GM12865 (cell line): ENCODE data around the gene SULT1A3.
"Not testable (repeated sequence)": the region's sequence is repeated elsewhere in the genome, so short reads cannot be mapped to it uniquely, and the experiment has no call there.

Experiments
- DNase-seq: peaks from one replicate; pipeline ENCODE4 v3.0.0; 2010; ENCODE audit warnings: low read depth
- H3K4me3 ChIP-seq: 2 replicates; pipeline ENCODE4 v1.5.1; 2011; ENCODE audit warnings: mild to moderate bottlenecking, low read depth, low read length, control low read depth
- TF ChIP-seq, protein P1 (sequence below): IDR thresholded peaks from 2 replicates; pipeline ENCODE4 v1.5.1; 2011; ENCODE audit warnings: low read length, control low read depth, low read depth, inconsistent platforms; ENCODE audit not compliant: insufficient read depth; ENCODE audit errors: missing control alignments

SULT1A3 gene

GRCh38 chr16:30173054-30173453 is 26.0 kb upstream of the SULT1A3 start:
- TF ChIP-seq, protein P1, sequence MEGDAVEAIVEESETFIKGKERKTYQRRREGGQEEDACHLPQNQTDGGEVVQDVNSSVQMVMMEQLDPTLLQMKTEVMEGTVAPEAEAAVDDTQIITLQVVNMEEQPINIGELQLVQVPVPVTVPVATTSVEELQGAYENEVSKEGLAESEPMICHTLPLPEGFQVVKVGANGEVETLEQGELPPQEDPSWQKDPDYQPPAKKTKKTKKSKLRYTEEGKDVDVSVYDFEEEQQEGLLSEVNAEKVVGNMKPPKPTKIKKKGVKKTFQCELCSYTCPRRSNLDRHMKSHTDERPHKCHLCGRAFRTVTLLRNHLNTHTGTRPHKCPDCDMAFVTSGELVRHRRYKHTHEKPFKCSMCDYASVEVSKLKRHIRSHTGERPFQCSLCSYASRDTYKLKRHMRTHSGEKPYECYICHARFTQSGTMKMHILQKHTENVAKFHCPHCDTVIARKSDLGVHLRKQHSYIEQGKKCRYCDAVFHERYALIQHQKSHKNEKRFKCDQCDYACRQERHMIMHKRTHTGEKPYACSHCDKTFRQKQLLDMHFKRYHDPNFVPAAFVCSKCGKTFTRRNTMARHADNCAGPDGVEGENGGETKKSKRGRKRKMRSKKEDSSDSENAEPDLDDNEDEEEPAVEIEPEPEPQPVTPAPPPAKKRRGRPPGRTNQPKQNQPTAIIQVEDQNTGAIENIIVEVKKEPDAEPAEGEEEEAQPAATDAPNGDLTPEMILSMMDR = no peak
- no peak overlapping the region for H3K4me3 ChIP-seq
- DNase-seq = no peak

DNA sequence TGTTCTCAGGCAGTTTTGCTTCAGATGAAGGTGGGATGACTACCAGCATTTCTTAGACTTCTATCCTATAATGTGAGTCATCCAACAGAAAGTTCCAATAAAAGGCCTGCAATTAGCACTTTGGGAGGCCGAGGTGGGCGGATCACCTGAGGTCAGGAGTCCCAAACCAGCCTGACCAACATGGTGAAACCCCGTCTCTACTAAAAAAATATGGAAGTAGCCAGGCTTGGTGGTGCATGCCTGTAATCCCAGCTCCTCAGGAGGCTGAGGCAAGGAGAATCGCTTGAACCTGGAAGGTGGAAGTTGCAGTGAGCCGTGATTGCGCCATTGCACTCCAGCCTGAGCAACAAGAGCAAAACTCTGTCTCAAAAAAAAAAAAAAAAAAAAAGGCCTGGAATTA is 22.2 kb upstream of the SULT1A3 start:
- not testable (repeated sequence) for H3K4me3 ChIP-seq, DNase-seq

DNA sequence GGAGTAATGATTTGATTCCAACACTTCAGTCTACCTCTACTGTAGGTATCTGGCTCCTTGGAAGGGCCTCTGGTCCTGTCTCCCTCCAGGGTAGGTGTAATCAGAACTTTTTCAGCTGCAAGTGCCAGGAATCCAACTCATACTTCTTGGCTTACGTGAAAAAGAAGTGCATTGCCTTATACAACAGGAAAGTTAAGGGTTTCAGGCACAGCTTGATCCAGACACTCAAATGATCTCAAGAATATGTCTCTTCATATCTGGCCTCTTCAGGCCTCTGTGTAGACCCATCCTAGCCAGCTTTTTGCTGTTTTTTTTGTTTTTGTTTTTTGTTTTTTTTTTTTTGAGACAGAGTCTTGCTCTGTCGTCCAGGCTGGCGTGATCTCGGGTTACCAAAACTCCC is 19.9 kb upstream of the SULT1A3 start:
- no peak overlapping the region for H3K4me3 ChIP-seq
- no peak for DNase-seq
- TF ChIP-seq, protein P1 = no peak

- H3K4me3 ChIP-seq = no peak overlapping the region
- no peak for DNase-seq
- TF ChIP-seq, protein P1 = no peak
These were observed 19.1 kb upstream of the SULT1A3 start for GRCh38 chr16:30179931-30180330.

DNA sequence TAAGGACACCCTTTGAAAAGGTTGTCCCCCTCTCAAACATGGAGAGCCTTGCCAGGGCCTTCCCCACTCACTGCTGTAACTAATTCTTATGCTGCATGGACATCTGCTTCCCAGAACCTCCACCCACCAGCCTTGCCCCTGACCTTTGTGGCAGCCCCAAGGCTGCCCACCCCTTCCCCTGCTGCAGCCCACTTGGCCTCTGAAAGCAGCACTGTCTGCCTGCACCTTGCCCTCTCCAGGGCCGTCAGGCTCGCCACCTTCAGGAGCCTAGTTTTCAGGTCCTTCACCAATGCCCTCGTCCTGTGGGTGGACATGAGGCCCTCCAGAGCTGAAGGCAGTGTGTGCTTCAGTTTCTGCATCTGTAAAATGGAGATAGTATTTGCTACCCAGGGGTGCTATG is 18.3 kb upstream of the SULT1A3 start:
- peak; percentile 24 for DNase-seq
- H3K4me3 ChIP-seq = no peak overlapping the region
- TF ChIP-seq, protein P1 = no peak

DNA sequence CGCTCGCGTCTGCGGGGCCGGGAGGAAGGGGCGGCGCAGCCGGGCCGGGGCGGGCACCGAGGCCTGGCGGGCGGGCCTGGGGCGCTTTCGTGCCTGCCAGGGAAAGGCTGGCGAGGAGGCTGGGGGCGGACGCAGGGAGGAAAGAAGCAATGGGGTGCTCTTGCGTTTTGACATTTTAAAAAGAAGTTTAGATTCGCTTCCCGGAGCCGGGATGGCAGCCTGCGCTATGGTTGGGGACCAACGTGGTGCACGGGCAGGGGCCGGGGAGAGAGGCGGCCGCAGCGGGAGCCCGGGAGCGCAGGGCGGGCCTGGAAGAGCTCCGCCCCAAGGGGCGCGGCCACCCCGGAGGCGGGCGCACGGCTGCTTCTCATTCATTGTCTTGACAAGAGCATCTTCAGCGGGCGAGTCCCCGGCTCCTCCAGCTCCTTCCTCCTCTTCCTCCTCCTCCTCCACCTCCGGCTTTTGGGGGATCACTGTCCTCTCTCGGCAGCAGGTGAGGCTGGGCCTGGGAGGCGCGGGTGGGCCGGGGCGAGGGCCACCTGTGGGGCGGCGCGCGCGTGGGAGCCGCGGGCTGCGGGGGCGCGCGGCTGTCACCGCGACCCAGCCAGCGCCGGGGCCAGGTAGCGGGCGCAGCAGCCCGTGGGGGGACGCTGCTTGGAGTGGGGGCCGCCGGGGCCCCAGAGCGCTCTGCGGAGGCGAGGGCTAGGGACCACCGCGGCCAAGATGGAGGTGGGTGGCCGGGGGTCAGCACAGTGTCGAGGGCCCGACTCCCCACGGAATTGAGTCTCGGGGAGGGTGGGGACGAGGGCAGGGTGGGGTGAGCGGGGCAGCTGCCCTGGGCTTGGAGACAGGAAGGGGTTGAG is 15.6 kb upstream of the SULT1A3 start, which contains the start of gene CORO1A:
Gene CORO1A (plus strand): TSS at position 370 of the 863 bp plus-strand sequence. CDS start 1,608 bp downstream, outside the sequence.
- TF ChIP-seq, protein P1 = no peak
- DNase-seq = peak; percentile 94
- peak within 1 kb of the TSS; percentile 83 for H3K4me3 ChIP-seq

DNA sequence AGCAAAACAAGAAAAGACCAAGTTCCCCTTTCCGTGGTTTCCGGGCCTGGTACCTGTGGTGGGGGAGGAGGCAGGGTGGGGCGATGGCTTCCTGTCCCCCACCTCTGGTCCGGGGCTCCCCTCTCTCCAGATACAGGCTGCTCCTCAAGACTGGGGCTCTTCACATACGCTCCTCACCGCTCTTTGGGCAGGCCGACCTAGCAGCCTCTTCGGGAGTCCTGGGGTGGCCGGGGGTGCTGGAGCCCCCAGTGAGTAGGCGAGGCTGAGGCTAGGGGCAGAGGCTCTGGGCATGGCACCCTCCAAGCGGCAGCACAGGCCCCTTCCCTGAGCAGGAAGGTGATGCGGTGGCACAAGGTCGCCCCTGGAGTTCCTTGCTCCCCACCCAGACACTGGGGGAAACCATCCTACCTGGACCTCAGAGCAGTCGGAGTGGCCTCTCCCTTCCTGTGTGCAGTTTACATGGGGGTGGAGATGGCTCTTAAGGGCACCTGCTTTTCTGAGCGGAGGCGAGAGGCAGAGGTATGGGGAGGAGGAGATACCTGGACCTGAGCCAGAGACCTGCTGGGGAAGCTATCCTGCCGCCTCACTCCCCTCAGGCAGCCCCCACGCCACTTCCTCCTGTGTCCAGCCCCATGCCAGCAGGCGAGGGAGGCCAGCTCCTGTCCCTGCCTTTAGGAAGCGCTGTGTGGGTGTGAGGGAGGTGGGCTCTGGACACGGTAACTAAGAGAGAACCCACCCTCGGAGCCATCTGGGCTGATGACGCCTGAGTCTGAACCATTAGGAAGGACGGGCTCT is 14.8 kb upstream of the SULT1A3 start:
- H3K4me3 ChIP-seq = peak overlapping the region; percentile 83
- DNase-seq = peak; percentile 94
- TF ChIP-seq, protein P1 = no peak
